ENCODE measurements around the gene SELENOO.

- TF ChIP-seq CTCF (IDR thresholded peaks at IDR 0.05) (no peak), POLR2A (IDR thresholded peaks at IDR 0.05) (no peak)
These were observed 61.7 kb downstream of the SELENOO start for GRCh38 chr22:50262460-50262911.

Measured in Peyer's patch (tissue), 4 donors.